ENCODE measurements around the gene NCAM1.

GRCh38 chr11:113278925-113279324 lies 317.7 kb downstream of the NCAM1 start:
- peak in 5 of 6 experiments; percentile 17 to 47 (median 31) for TF ChIP-seq CTCF (IDR thresholded peaks at IDR 0.05)
- TF ChIP-seq POLR2A (IDR thresholded peaks at IDR 0.05) = no peak
